HG02943 (cell line): Measurements from ENCODE around the gene DTX3.

Experiments used
- ATAC-seq: cut with Tn5 transposase; IDR thresholded peaks from one replicate; pipeline ENCODE4 v1.9.1; 2021; ENCODE audit warnings: mild to moderate bottlenecking, low read depth, moderate library complexity; ENCODE audit not compliant: unreplicated experiment

DTX3 gene

GRCh38 chr12:57605811-57606311 lies 1.2 kb downstream of the DTX3 start:
- no peak for ATAC-seq

GRCh38 chr12:57606399-57606798 lies 1.8 kb downstream of the DTX3 start:
- no peak for ATAC-seq

GRCh38 chr12:57606821-57607220 lies 2.2 kb downstream of the DTX3 start:
- no peak for ATAC-seq

GRCh38 chr12:57607958-57608663 lies 3.5 kb downstream of the DTX3 start:
- no peak for ATAC-seq

- no peak for ATAC-seq
Measured at GRCh38 chr12:57609101-57609780, 4.6 kb downstream of the DTX3 start.

GRCh38 chr12:57609781-57610553 lies 5.3 kb downstream of the DTX3 start:
- no peak for ATAC-seq

GRCh38 chr12:57610554-57611107 lies 6.0 kb downstream of the DTX3 start:
- no peak for ATAC-seq

- ATAC-seq: no peak
Measured at GRCh38 chr12:57611108-57611826, 6.6 kb downstream of the DTX3 start, which contains the start of gene ARHGEF25. TSS of gene ARHGEF25 (plus strand) at chr12:57611435. CDS start at chr12:57611895, 460 bp downstream.

GRCh38 chr12:57611827-57612710 lies 7.4 kb downstream of the DTX3 start:
- ATAC-seq: no peak

- ATAC-seq: no peak
Measured at GRCh38 chr12:57612711-57613426, 8.2 kb downstream of the DTX3 start.

- ATAC-seq: no peak
Measured at GRCh38 chr12:57613427-57614109, 8.9 kb downstream of the DTX3 start.

- ATAC-seq: peak; percentile 46
Measured at GRCh38 chr12:57614178-57614947, 9.7 kb downstream of the DTX3 start.

GRCh38 chr12:57614948-57615500 lies 10.4 kb downstream of the DTX3 start:
- ATAC-seq: no peak

- ATAC-seq: no peak
Measured at GRCh38 chr12:57615637-57616036, 11.0 kb downstream of the DTX3 start.

- ATAC-seq: no peak
Measured at GRCh38 chr12:57616383-57617101, 11.9 kb downstream of the DTX3 start.

GRCh38 chr12:57617942-57618341 lies 13.3 kb downstream of the DTX3 start:
- ATAC-seq: no peak
